Trophoblast cell (in vitro differentiated cells and primary cell): ENCODE data around the gene KCNH1.

Source experiments
- DNase-seq, 2 donors: peaks; one replicate each; pipeline ENCODE4 v3.0.0-alpha.2; 2016
- H2AFZ ChIP-seq: 2 replicates; pipeline ENCODE4 v1.6.1; 2013; ENCODE audit warnings: low read length, moderate library complexity, mild to moderate bottlenecking; ENCODE audit not compliant: insufficient read depth, poor library complexity
- H2AK5ac ChIP-seq: 2 replicates; pipeline ENCODE4 v1.6.1; 2013; ENCODE audit warnings: mild to moderate bottlenecking, low read length
- H2BK120ac ChIP-seq: 2 replicates; pipeline ENCODE4 v1.6.1; 2013; ENCODE audit warnings: low read length, mild to moderate bottlenecking, moderate library complexity; ENCODE audit not compliant: insufficient read depth, poor library complexity
- H2BK12ac ChIP-seq: 2 replicates; pipeline ENCODE4 v1.6.1; 2013; ENCODE audit warnings: mild to moderate bottlenecking, low read length, moderate library complexity
- H2BK5ac ChIP-seq: 2 replicates; pipeline ENCODE4 v1.6.1; 2013; ENCODE audit warnings: low read length, low read depth, moderate library complexity, mild to moderate bottlenecking; ENCODE audit not compliant: poor library complexity
- H3K14ac ChIP-seq: 2 replicates; pipeline ENCODE4 v1.6.1; 2013; ENCODE audit warnings: mild to moderate bottlenecking, low read length
- H3K18ac ChIP-seq: 2 replicates; pipeline ENCODE4 v1.6.1; 2013; ENCODE audit warnings: mild to moderate bottlenecking, low read length
- H3K23ac ChIP-seq: 2 replicates; pipeline ENCODE4 v1.6.1; 2013; ENCODE audit warnings: low read length
- H3K27ac ChIP-seq: 2 replicates; pipeline ENCODE4 v1.5.1; 2013; ENCODE audit warnings: low read depth, mild to moderate bottlenecking, inconsistent platforms, low read length, moderate library complexity
- H3K27me3 ChIP-seq: 2 replicates; pipeline ENCODE4 v1.6.1; 2013; ENCODE audit warnings: inconsistent platforms, mild to moderate bottlenecking, low read length, moderate library complexity; ENCODE audit not compliant: insufficient read depth
- H3K36me3 ChIP-seq, 2 experiments: 1 replicate in 1 of 2; 2 replicates in 1 of 2; pipeline ENCODE4 v1.6.1; 2013; ENCODE audit warnings: low read length in 2 of 2, mild to moderate bottlenecking in 2 of 2, moderate library complexity in 1 of 2; ENCODE audit not compliant: insufficient read depth in 2 of 2, control insufficient read depth in 1 of 2
- H3K4ac ChIP-seq: 2 replicates; pipeline ENCODE4 v1.6.1; 2013; ENCODE audit warnings: low read depth, mild to moderate bottlenecking, low read length, moderate library complexity
- H3K4me1 ChIP-seq, 2 experiments: 1 replicate in 1 of 2; 2 replicates in 1 of 2; pipeline ENCODE4 v1.6.1; 2013; ENCODE audit warnings: low read length in 2 of 2, mild to moderate bottlenecking in 2 of 2, moderate library complexity in 1 of 2; ENCODE audit not compliant: insufficient read depth in 2 of 2, control insufficient read depth in 1 of 2
- H3K4me2 ChIP-seq: 2 replicates; pipeline ENCODE4 v1.6.1; 2013; ENCODE audit warnings: inconsistent platforms, mild to moderate bottlenecking, low read length, moderate library complexity
- H3K4me3 ChIP-seq: 2 replicates; pipeline ENCODE4 v1.5.1; 2013; ENCODE audit warnings: mild to moderate bottlenecking, low read depth, low read length, inconsistent platforms
- H3K79me1 ChIP-seq: one replicate; pipeline ENCODE4 v1.6.1; 2013; ENCODE audit warnings: low read length
- H3K79me2 ChIP-seq: 2 replicates; pipeline ENCODE4 v1.6.1; 2013; ENCODE audit warnings: low read length, mild to moderate bottlenecking; ENCODE audit not compliant: control insufficient read depth, insufficient read depth, poor library complexity
- H3K9ac ChIP-seq: 2 replicates; pipeline ENCODE4 v1.6.1; 2013; ENCODE audit warnings: mild to moderate bottlenecking, low read length
- H3K9me3 ChIP-seq: 2 replicates; pipeline ENCODE4 v1.6.1; 2013; ENCODE audit warnings: low read depth, mild to moderate bottlenecking, control low read depth, inconsistent platforms, low read length; ENCODE audit not compliant: insufficient read depth
- H4K12ac ChIP-seq: 2 replicates; pipeline ENCODE4 v1.6.1; 2013; ENCODE audit warnings: low read depth, mild to moderate bottlenecking, low read length, moderate library complexity
- H4K8ac ChIP-seq: 2 replicates; pipeline ENCODE4 v1.6.1; 2013; ENCODE audit warnings: low read depth, mild to moderate bottlenecking, low read length, moderate library complexity
- H4K91ac ChIP-seq: one replicate; pipeline ENCODE4 v1.6.1; 2013; ENCODE audit warnings: low read depth, mild to moderate bottlenecking, low read length, moderate library complexity
- WGBS: extraction: QIAGEN DNeasy Blood & Tissue Kit; methylation state at CpG from one replicate; pipeline ENCODE4 v1.1.7; 2013; ENCODE audit warnings: missing lambda C conversion rate; ENCODE audit not compliant: insufficient read length, insufficient coverage; ENCODE audit errors: extremely low coverage; 5-methylcytosine and 5-hydroxymethylcytosine counted together

The KCNH1 gene

DNA sequence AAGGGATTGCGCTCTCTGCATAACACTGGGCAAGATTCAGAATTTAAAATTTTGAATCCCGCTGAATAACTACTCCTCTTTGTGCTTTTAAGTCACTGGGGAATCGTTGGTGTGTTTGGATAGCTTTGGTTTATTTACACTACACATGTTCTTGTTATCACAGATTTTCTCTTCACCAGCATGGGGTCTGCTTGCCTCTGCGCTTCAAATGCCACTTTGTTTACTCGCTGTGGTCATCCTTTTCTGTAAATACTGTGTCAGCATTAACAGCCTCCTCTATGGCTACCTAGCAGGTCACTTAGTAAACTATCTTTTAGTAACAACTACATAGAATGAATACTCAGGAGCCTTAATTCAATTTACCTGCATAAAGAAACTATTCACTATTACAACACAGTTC is 14.4 kb upstream of the KCNH1 start:
- no peak for DNase-seq
- H3K4ac ChIP-seq = no peak overlapping the region
- H3K27me3 ChIP-seq = no peaks in the 10 kb centered on the region
- H3K79me1 ChIP-seq = no peaks in the 10 kb centered on the region
- H4K91ac ChIP-seq = no peak overlapping the region
- H2BK120ac ChIP-seq = no peak overlapping the region
- H2AFZ ChIP-seq = no peak overlapping the region
- no peak overlapping the region for H3K27ac ChIP-seq
- H3K36me3 ChIP-seq = no peaks in the 10 kb centered on the region
- H4K8ac ChIP-seq = no peak overlapping the region
- H3K23ac ChIP-seq = no peak overlapping the region
- no peaks in the 10 kb centered on the region for H3K4me1 ChIP-seq
- no peak overlapping the region for H4K12ac ChIP-seq
- H3K4me2 ChIP-seq = no peak overlapping the region
- H2BK12ac ChIP-seq = no peak overlapping the region
- no peaks in the 10 kb centered on the region for H3K9me3 ChIP-seq
- no CpG with 5 or more reads among the region's 5 CpGs for WGBS
- no peak overlapping the region for H3K18ac ChIP-seq
- H3K9ac ChIP-seq = no peak overlapping the region
- H3K79me2 ChIP-seq = no peaks in the 10 kb centered on the region
- no peak overlapping the region for H2AK5ac ChIP-seq
- H3K4me3 ChIP-seq = no peak overlapping the region
- no peak overlapping the region for H3K14ac ChIP-seq
- no peak overlapping the region for H2BK5ac ChIP-seq

DNA sequence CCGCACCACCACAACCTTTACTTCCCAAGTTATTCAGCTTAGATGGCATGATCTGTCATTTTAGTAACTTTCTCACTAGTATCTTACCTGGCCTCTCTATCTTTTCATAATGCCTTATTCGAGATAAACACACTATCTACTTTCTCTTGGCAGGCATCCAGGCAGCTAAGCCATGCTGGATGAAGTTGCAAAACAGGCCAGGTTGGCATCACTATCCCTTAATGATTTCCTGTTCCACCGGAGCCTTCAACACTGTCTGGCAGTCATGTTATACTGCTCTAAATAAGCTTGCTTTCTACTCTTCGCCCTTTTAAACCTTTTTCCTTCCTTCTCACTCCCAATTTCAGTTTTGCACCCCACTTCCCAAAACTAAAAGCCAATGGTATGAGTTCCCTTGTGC is 12.0 kb upstream of the KCNH1 start:
- Histone ChIP-seq H2BK12ac (no peak overlapping the region), H3K14ac (no peak overlapping the region), H4K8ac (no peak overlapping the region), H2BK5ac (no peak overlapping the region), H3K27ac (no peak overlapping the region), H3K4me1 (no peaks in the 10 kb centered on the region), H3K4me2 (no peak overlapping the region), H3K79me2 (no peaks in the 10 kb centered on the region), H3K79me1 (no peaks in the 10 kb centered on the region), H3K23ac (no peak overlapping the region), H3K4me3 (no peak overlapping the region), H2BK120ac (no peak overlapping the region), H3K9ac (no peak overlapping the region), H2AFZ (no peak overlapping the region), H3K36me3 (no peaks in the 10 kb centered on the region), H2AK5ac (no peak overlapping the region), H3K18ac (no peak overlapping the region), H3K27me3 (no peaks in the 10 kb centered on the region), H4K91ac (no peak overlapping the region), H4K12ac (no peak overlapping the region), H3K4ac (no peak overlapping the region), H3K9me3 (no peaks in the 10 kb centered on the region)
- no peak for DNase-seq
- no CpG with 5 or more reads among the region's 4 CpGs for WGBS

DNA sequence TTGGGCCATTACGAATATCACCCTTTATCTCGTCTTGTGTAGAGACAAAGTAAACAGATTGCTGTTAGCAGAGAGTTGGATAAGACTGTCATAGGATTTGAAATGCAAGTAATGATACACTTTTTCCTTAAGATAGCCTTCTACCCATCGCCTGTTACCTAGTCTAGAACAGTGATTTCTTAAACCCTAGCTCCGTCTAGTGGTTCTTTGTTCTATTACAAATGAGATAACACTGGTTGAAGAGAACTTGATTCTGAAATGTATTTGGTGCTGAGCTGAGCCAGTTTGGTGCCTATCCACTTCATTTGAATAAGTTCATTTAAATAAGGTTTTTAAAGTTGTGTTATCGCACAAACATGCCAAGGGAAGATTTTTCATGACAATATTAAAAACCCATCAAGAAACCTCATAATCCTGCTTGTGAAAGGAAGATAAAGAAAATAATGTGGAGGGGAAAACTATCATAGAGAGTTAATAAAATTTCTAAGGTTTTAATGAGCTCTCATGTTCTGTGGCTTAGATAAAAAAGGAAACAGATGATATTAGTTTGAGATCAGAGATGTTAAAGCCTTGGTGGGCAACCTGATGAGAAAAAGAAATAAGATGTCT is 1.5 kb upstream of the KCNH1 start:
- H3K4me2 ChIP-seq = no peak overlapping the region
- no peak overlapping the region for H3K27ac ChIP-seq
- no peak overlapping the region for H3K4me3 ChIP-seq
- no peak overlapping the region for H2BK120ac ChIP-seq
- no peak overlapping the region for H3K18ac ChIP-seq
- no peak overlapping the region for H2BK12ac ChIP-seq
- H4K91ac ChIP-seq = no peak overlapping the region
- no peak overlapping the region for H4K8ac ChIP-seq
- no peak overlapping the region for H2AK5ac ChIP-seq
- no peak overlapping the region for H3K14ac ChIP-seq
- H3K36me3 ChIP-seq = no peaks in the 10 kb centered on the region
- WGBS = no CpG with 5 or more reads among the region's 5 CpGs
- H3K79me2 ChIP-seq = no peaks in the 10 kb centered on the region
- no peak overlapping the region for H3K4ac ChIP-seq
- H4K12ac ChIP-seq = no peak overlapping the region
- no peak overlapping the region for H3K23ac ChIP-seq
- no peak overlapping the region for H2AFZ ChIP-seq
- no peak overlapping the region for H3K9ac ChIP-seq
- no peaks in the 10 kb centered on the region for H3K79me1 ChIP-seq
- peaks cover 2% of the 10 kb centered on the region for H3K9me3 ChIP-seq
- peak; percentile 8 to 75 for DNase-seq
- peaks cover 14% of the 10 kb centered on the region for H3K27me3 ChIP-seq
- peaks cover 5 to 6% of the 10 kb centered on the region in 2 experiments for H3K4me1 ChIP-seq
- no peak overlapping the region for H2BK5ac ChIP-seq

DNA sequence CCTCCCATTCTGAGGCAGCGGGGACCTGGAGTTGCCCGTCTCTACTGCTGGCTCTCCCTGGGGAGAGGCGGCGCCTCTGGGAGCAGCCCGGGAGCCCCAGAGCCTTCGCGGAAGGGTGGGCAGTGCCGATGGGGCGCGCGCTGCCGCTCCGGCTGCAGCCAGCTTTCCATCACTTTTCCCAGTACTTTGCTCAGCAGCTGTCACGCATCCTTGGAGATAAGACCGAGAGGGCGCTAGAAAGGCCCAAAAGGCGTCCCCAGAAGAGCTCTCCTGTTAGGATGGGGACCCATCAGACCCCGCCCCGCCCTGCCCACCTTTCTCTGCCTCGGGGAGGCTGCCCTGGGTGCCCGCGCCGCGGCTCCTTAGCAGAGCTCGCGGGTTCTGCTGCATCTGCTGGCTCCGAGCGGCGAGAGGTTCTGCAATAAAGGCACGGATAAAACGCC is 534 bp downstream of the KCNH1 start:
- H3K23ac ChIP-seq = no peak overlapping the region
- H3K36me3 ChIP-seq = no peaks in the 10 kb centered on the region
- DNase-seq = peak in 1 of 2 donors; percentile 7
- peaks cover 14% of the 10 kb centered on the region for H3K27me3 ChIP-seq
- no peak overlapping the region for H2AK5ac ChIP-seq
- no peak overlapping the region for H3K14ac ChIP-seq
- no peak overlapping the region for H3K4ac ChIP-seq
- H3K9ac ChIP-seq = peak overlapping the region; percentile 50
- peaks cover 2% of the 10 kb centered on the region for H3K9me3 ChIP-seq
- no peak overlapping the region for H4K8ac ChIP-seq
- no peak overlapping the region for H4K91ac ChIP-seq
- no peak overlapping the region for H2BK5ac ChIP-seq
- H4K12ac ChIP-seq = no peak overlapping the region
- H3K79me2 ChIP-seq = no peaks in the 10 kb centered on the region
- H3K79me1 ChIP-seq = no peaks in the 10 kb centered on the region
- peaks cover 5 to 6% of the 10 kb centered on the region in 2 experiments for H3K4me1 ChIP-seq
- no peak overlapping the region for H3K18ac ChIP-seq
- no peak overlapping the region for H2AFZ ChIP-seq
- H3K4me2 ChIP-seq = peak overlapping the region; percentile 95
- no peak overlapping the region for H2BK120ac ChIP-seq
- WGBS = no CpG with 5 or more reads among the region's 31 CpGs
- no peak overlapping the region for H2BK12ac ChIP-seq
- peak overlapping the region; percentile 64 for H3K4me3 ChIP-seq
- no peak overlapping the region for H3K27ac ChIP-seq
